Measurements from ENCODE around the gene PRKCE. TPM values are rescaled to one million over a fixed set of nuclear protein-coding genes. Genes with fewer than 3 reads are reported as not detected.

PRKCE gene
- total RNA-seq, 1 donor from 2014 or later: 21.0 TPM

GRCh38 chr2:46024146-46024779, 372.8 kb downstream of the PRKCE start:
- Histone ChIP-seq H3K4me3 (ENCODE audit: low read depth, low read length) (no peak overlapping the region), H3K27me3 (ENCODE audit: control insufficient read depth, insufficient read depth, low read length) (no peaks in the 10 kb centered on the region), H3K36me3 (ENCODE audit: control insufficient read depth, insufficient read depth, low read length) (no peaks in the 10 kb centered on the region)
- no peak for DNase-seq (ENCODE audit: low read depth)
- TF ChIP-seq, protein P1, sequence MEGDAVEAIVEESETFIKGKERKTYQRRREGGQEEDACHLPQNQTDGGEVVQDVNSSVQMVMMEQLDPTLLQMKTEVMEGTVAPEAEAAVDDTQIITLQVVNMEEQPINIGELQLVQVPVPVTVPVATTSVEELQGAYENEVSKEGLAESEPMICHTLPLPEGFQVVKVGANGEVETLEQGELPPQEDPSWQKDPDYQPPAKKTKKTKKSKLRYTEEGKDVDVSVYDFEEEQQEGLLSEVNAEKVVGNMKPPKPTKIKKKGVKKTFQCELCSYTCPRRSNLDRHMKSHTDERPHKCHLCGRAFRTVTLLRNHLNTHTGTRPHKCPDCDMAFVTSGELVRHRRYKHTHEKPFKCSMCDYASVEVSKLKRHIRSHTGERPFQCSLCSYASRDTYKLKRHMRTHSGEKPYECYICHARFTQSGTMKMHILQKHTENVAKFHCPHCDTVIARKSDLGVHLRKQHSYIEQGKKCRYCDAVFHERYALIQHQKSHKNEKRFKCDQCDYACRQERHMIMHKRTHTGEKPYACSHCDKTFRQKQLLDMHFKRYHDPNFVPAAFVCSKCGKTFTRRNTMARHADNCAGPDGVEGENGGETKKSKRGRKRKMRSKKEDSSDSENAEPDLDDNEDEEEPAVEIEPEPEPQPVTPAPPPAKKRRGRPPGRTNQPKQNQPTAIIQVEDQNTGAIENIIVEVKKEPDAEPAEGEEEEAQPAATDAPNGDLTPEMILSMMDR (IDR thresholded peaks at IDR 0.05; ENCODE audit: insufficient read depth, low read length, poor library complexity, severe bottlenecking): no peak

- TF ChIP-seq, protein P1 (IDR thresholded peaks at IDR 0.05; ENCODE audit: insufficient read depth, low read length, poor library complexity, severe bottlenecking): no peak
- no peak overlapping the region for H3K4me3 ChIP-seq (ENCODE audit: low read depth, low read length)
These were observed 373.6 kb downstream of the PRKCE start for GRCh38 chr2:46025081-46025480.

GRCh38 chr2:46025676-46026075, 374.2 kb downstream of the PRKCE start:
- no peaks in the 10 kb centered on the region for H3K36me3 ChIP-seq (ENCODE audit: control insufficient read depth, insufficient read depth, low read length)
- DNase-seq (ENCODE audit: low read depth): no peak
- no peak overlapping the region for H3K4me3 ChIP-seq (ENCODE audit: low read depth, low read length)
- TF ChIP-seq, protein P1 (IDR thresholded peaks at IDR 0.05; ENCODE audit: insufficient read depth, low read length, poor library complexity, severe bottlenecking): no peak
- H3K27me3 ChIP-seq (ENCODE audit: control insufficient read depth, insufficient read depth, low read length): no peaks in the 10 kb centered on the region

More at GRCh38 chr2:46025081-46025480, 373.6 kb downstream of the PRKCE start:
- Histone ChIP-seq H3K27me3 (ENCODE audit: control insufficient read depth, insufficient read depth, low read length) (no peaks in the 10 kb centered on the region), H3K36me3 (ENCODE audit: control insufficient read depth, insufficient read depth, low read length) (no peaks in the 10 kb centered on the region)
- no peak for DNase-seq (ENCODE audit: low read depth)

GRCh38 chr2:46026431-46026830, 375.0 kb downstream of the PRKCE start:
- no peak overlapping the region for H3K4me3 ChIP-seq (ENCODE audit: low read depth, low read length)
- no peak for DNase-seq (ENCODE audit: low read depth)
- TF ChIP-seq, protein P1 (IDR thresholded peaks at IDR 0.05; ENCODE audit: insufficient read depth, low read length, poor library complexity, severe bottlenecking): no peak
- H3K36me3 ChIP-seq (ENCODE audit: control insufficient read depth, insufficient read depth, low read length): no peaks in the 10 kb centered on the region
- no peaks in the 10 kb centered on the region for H3K27me3 ChIP-seq (ENCODE audit: control insufficient read depth, insufficient read depth, low read length)

DNA sequence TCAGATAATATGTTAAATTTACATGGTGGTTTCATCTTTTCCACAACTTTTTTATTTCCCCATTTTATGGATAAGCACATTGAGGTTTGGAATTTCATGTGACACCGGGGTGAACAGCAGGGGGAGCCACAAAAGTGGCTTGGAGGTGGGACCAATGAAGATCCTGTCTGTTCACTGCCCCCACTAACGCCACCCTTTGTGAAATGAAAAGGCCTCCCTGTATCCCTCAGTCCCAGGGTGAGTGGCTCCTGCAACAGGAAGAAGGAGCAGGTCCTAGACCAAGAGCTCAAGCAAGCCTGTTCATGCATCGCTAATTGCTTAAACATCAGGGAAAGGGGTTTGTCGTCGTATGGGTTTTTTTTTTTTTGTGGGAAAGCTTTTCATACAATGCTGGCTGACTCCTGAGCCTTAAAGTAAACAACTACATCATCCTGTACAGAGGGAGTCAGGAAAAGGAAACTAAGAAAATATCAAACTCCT, 377.9 kb downstream of the PRKCE start:
- H3K27me3 ChIP-seq (ENCODE audit: control insufficient read depth, insufficient read depth, low read length): no peaks in the 10 kb centered on the region
- peak; percentile 61 for DNase-seq (ENCODE audit: low read depth)
- TF ChIP-seq, protein P1 (IDR thresholded peaks at IDR 0.05; ENCODE audit: insufficient read depth, low read length, poor library complexity, severe bottlenecking): peak; percentile 18
- no peak overlapping the region for H3K4me3 ChIP-seq (ENCODE audit: low read depth, low read length)
- no peaks in the 10 kb centered on the region for H3K36me3 ChIP-seq (ENCODE audit: control insufficient read depth, insufficient read depth, low read length)

GRCh38 chr2:46030330-46030729, 378.9 kb downstream of the PRKCE start:
- no peak for DNase-seq (ENCODE audit: low read depth)
- Histone ChIP-seq H3K4me3 (ENCODE audit: low read depth, low read length) (no peak overlapping the region), H3K27me3 (ENCODE audit: control insufficient read depth, insufficient read depth, low read length) (no peaks in the 10 kb centered on the region), H3K36me3 (ENCODE audit: control insufficient read depth, insufficient read depth, low read length) (no peaks in the 10 kb centered on the region)
- TF ChIP-seq, protein P1 (IDR thresholded peaks at IDR 0.05; ENCODE audit: insufficient read depth, low read length, poor library complexity, severe bottlenecking): no peak
